ENCODE measurements around the gene FBXW8.

GRCh38 chr12:117027251-117028086 is 116.7 kb downstream of the FBXW8 start:
- TF ChIP-seq POLR2A (IDR thresholded peaks at IDR 0.05) (no peak), CTCF (IDR thresholded peaks at IDR 0.05 in 4 of 5, conservative IDR thresholded peaks at IDR 0.05 in 1 of 5) (no peak)
